LNCAP (cell line): ENCODE results near the gene SMARCA4.

Experiments
- CTCF ChIP-seq: fragments of 450-650 bp; IDR thresholded peaks from 2 replicates; pipeline ENCODE4 v1.5.1; 2017; ENCODE audit warnings: mild to moderate bottlenecking

SMARCA4 gene

DNA sequence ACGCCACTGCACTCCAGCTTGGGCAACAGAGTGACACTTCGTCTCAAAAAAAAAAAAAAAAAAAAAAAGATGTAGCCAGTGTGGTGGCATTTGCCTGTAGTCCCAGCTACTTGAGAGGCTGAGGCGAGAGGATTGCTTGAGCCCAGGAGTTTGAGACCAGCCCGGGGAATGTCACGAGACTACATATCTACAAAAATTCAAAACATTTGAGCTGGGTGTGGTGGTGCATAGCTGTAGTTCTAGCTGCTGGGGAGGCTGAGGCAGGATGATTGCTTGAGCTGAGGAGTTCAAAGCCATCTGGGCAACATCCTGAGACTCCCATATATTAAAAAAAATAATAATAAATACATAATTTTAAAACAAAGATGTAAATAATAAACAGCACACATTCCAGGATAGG lies 46.6 kb downstream of the SMARCA4 start:
- no peak for TF ChIP-seq CTCF

- no peak for TF ChIP-seq CTCF
Measured at GRCh38 chr19:11007962-11008532, 47.2 kb downstream of the SMARCA4 start.

- no peak for TF ChIP-seq CTCF
Measured at GRCh38 chr19:11010041-11010440, 49.2 kb downstream of the SMARCA4 start.

DNA sequence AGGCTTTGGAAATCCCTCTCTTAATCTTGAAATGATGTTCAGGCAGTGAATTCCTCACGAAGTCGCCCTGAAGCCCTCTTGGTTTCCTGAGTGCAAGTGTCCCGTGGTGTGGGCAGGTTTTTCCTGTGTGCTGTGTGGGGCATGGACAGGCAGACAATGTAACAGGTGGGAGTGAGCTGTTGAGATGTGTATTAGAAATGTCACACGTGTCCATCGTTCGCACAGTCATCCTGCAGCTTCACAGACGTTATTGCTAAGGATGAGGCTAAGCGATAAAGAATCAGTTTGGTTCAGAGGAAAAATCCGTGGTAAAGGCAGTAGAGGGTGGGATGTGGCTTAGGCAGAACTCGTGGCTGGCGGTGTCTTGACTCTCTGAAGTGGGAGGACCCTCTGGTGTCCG lies 51.7 kb downstream of the SMARCA4 start:
- TF ChIP-seq CTCF = no peak

DNA sequence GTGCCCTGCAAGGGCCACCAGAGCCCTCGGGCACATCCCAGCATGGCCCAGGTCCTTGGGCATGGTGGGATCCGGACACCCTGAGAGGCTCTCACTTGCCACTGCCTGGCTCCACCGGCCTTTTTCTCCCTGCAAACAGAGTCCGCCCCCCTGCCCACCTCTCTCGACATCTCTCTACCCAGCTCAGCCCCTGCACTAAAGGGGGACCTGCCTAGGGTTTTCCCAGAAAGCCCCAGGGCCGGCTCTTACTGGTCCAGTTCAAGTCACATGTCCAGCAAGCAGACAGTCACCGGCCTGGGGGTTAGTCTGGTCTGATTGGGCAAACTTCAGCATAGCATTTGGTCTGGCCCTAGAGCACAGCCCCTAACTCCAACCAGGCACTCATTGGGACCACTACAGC lies 52.9 kb downstream of the SMARCA4 start:
- TF ChIP-seq CTCF = no peak

DNA sequence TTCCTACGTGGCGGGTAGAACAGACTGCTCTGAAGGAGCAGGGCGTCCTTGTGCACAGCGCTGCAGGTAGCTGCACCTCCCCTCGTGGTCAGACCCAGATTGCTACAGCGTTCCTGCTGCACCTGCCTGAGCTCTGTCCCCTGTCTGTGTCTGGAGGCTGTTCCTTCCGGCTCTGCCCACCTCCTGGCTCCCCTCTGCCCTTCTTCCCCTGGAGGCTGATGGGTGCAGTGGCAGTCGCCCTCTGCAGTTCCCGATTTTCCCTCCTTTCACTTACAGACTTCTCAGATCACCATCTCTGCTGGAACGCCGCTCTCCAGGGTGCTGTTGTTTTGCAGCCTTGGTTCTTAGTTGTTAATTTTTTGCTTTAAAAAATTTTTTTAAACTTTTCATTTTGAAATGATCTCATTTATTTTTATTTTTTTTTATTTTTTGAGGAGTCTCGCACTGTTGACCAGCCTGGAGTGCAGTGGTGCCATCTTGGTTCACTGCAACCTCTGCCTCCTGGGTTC lies 53.6 kb downstream of the SMARCA4 start:
- no peak for TF ChIP-seq CTCF

DNA sequence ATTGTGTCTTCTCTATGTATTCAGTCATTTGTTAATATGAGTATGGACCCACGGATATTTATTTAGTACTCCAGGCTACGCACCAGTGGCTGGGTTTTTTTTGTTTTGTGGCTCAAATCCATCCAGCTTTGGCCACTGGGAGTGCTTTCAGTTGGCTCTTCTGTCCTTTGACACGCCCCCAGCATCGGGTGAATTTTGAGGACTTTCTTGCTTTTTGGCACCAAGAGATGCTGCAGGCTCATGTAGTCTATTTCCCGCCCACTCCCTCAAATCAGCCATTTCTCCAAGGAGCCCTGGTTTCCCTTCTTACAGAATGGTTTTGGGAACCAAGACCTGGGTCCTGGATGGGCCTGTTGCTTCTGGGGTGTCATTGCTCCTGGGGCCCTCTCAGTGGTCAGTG lies 55.8 kb downstream of the SMARCA4 start:
- no peak for TF ChIP-seq CTCF
